WI38 (cell line): Measurements from ENCODE around the gene ZNF343.

Experiments used
- H3K4me3 ChIP-seq: 2 replicates; pipeline ENCODE4 v1.5.1; 2011; ENCODE audit warnings: low read depth, mild to moderate bottlenecking, control low read depth, low read length
- CTCF ChIP-seq: IDR thresholded peaks from 2 replicates; pipeline ENCODE4 v1.5.1; 2012; ENCODE audit warnings: low read depth, mild to moderate bottlenecking, control low read depth, low read length

Gene ZNF343

GRCh38 chr20:2480381-2480780 is 28.3 kb downstream of the ZNF343 start:
- no peak overlapping the region for H3K4me3 ChIP-seq
- TF ChIP-seq CTCF: no peak

DNA sequence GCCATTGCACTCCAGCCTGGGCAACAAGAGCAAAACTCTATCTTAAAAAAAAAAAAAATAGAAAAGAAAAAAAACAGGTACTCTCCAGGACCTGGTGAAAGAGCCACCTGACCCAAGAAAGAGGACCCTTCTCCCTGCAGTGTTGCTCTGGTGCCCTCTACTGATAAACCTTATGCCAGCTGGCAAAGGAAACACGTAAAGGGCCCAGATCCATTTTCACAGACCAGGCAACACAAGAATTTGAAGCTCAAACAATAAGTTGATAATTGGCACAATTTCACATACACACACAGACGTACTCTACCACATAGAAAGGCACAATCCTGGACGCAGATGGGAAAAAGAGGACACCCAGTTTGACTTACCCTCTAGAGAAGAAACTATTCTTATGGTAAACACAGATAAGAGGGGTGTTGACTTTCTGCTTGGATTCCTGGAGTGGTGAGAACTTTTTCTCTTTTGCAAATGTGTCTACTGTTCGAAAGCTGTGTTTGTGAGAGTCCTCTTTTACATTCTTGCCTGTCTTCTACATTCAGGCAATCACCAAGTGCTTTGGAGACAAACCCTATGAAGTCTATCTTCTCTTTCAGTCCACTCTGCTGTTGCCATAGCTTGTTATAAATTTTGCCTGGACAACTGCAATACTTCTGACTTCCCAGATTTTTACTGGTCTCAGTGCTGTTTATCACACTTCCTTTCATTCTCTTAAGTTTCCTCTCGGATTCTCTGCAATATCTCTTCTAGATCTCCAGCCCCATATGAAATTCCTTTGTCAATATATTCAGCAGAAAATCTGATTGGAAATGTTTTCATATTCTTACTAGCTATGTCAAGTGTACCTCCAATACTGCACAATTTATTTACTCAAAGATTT is 31.7 kb downstream of the ZNF343 start:
- TF ChIP-seq CTCF: no peak
- H3K4me3 ChIP-seq: no peak overlapping the region

GRCh38 chr20:2475850-2476741 is 32.6 kb downstream of the ZNF343 start:
- TF ChIP-seq CTCF: no peak
- H3K4me3 ChIP-seq: no peak overlapping the region

- H3K4me3 ChIP-seq: no peak overlapping the region
- no peak for TF ChIP-seq CTCF
These were observed 35.2 kb downstream of the ZNF343 start for GRCh38 chr20:2473516-2473915.

- no peak for TF ChIP-seq CTCF
- H3K4me3 ChIP-seq: peak within 1 kb of the TSS; percentile 77
These were observed 38.1 kb downstream of the ZNF343 start, which contains the start of gene SNRPB for GRCh38 chr20:2470423-2471193. Gene SNRPB, minus strand, starts transcription at chr20:2470789. Its CDS starts 99 bp downstream, at chr20:2470690.

DNA sequence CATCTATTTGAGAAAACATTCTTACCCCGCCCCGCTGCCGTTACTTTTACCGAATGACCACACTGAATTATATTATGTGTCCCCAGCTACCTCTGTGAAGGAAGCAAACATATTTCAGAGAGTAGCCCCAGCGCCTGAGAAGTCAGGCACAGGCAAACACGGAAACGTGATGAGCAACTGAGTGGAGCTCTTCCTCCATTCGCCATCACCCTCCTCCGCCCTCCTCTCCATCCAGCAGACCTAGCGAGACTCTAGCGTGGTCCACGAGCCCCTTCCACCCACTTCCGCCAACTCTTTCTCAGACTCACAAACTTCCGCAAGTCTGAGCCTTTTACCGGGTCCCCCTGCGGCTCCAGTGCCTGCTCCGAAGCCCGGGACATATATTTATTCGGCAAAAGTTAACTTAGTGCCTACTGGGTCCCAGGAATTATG is 38.7 kb downstream of the ZNF343 start:
- peak overlapping the region; percentile 77 for H3K4me3 ChIP-seq
- no peak for TF ChIP-seq CTCF
